ENCODE data around the gene SMG1. TPM values are rescaled to one million over a fixed set of nuclear protein-coding genes. Genes with fewer than 3 reads are reported as not detected.

Gene SMG1
- total RNA-seq, 2 experiments from 2014 or later, result 123 to 127 TPM

- DNase-seq (peak; percentile 34), ATAC-seq (no peak)
- Mint-ChIP-seq H3K4me3 (no peak overlapping the region), H3K9me3 (ENCODE audit: insufficient read depth) (no peaks in the 10 kb centered on the region), H3K4me1 (ENCODE audit: low read depth) (peaks cover 22% of the 10 kb centered on the region), H3K36me3 (ENCODE audit: low read depth) (no peaks in the 10 kb centered on the region), H3K27me3 (ENCODE audit: low read depth) (no peaks in the 10 kb centered on the region), H3K27ac (peak overlapping the region; percentile 68)
- CTCF ChIA-PET, result no interaction called here
- POLR2A ChIA-PET, result interaction anchor here (0.7 to 0.9 kb wide), 2 partner anchors 147 to 160 kb away, joined by 3 to 4 read pairs; partner anchors contain the start of gene RPS15A
Measured at GRCh38 chr16:18950469-18951185, 24.4 kb upstream of the SMG1 start.

- H3K27ac Mint-ChIP-seq, result no peak overlapping the region
- ATAC-seq, result no peak
- ChIA-PET CTCF (no interaction called here), POLR2A (no interaction called here)
- H3K4me3 Mint-ChIP-seq, result no peak overlapping the region
- no peak for DNase-seq
- H3K4me1 Mint-ChIP-seq (ENCODE audit: low read depth), result peaks cover 24% of the 10 kb centered on the region
- H3K36me3 Mint-ChIP-seq (ENCODE audit: low read depth), result no peaks in the 10 kb centered on the region
- peaks cover 3% of the 10 kb centered on the region for H3K27me3 Mint-ChIP-seq (ENCODE audit: low read depth)
- H3K9me3 Mint-ChIP-seq (ENCODE audit: insufficient read depth), result no peaks in the 10 kb centered on the region
Measured at GRCh38 chr16:18948372-18949020, 22.3 kb upstream of the SMG1 start.

GRCh38 chr16:18945233-18945632 is 19.0 kb upstream of the SMG1 start:
- ChIA-PET POLR2A (no interaction called here), CTCF (interaction anchor here (1.1 kb wide), 1 partner anchor 144 kb away, joined by 3 read pairs; the partner anchor contains the start of gene ARL6IP1)
- Mint-ChIP-seq H3K4me1 (ENCODE audit: low read depth) (peaks cover 16% of the 10 kb centered on the region), H3K4me3 (no peak overlapping the region), H3K27me3 (ENCODE audit: low read depth) (peaks cover 3% of the 10 kb centered on the region), H3K27ac (no peak overlapping the region), H3K9me3 (ENCODE audit: insufficient read depth) (no peaks in the 10 kb centered on the region), H3K36me3 (ENCODE audit: low read depth) (no peaks in the 10 kb centered on the region)
- ATAC-seq, result no peak
- DNase-seq, result no peak

GRCh38 chr16:18943414-18943813 is 17.2 kb upstream of the SMG1 start:
- Mint-ChIP-seq H3K27me3 (ENCODE audit: low read depth) (peaks cover 3% of the 10 kb centered on the region), H3K4me3 (no peak overlapping the region), H3K4me1 (ENCODE audit: low read depth) (peaks cover 15% of the 10 kb centered on the region), H3K27ac (no peak overlapping the region), H3K9me3 (ENCODE audit: insufficient read depth) (no peaks in the 10 kb centered on the region), H3K36me3 (ENCODE audit: low read depth) (no peaks in the 10 kb centered on the region)
- no peak for ATAC-seq
- no peak for DNase-seq
- ChIA-PET POLR2A (no interaction called here), CTCF (no interaction called here)

GRCh38 chr16:18942061-18942460 is 15.9 kb upstream of the SMG1 start:
- CTCF ChIA-PET, result no interaction called here
- no peak overlapping the region for H3K27ac Mint-ChIP-seq
- no peak overlapping the region for H3K4me3 Mint-ChIP-seq
- H3K36me3 Mint-ChIP-seq (ENCODE audit: low read depth), result no peaks in the 10 kb centered on the region
- POLR2A ChIA-PET, result no interaction called here
- no peaks in the 10 kb centered on the region for H3K9me3 Mint-ChIP-seq (ENCODE audit: insufficient read depth)
- peaks cover 18% of the 10 kb centered on the region for H3K4me1 Mint-ChIP-seq (ENCODE audit: low read depth)
- DNase-seq (no peak), ATAC-seq (no peak)
- peaks cover 3% of the 10 kb centered on the region for H3K27me3 Mint-ChIP-seq (ENCODE audit: low read depth)

- H3K9me3 Mint-ChIP-seq (ENCODE audit: insufficient read depth), result no peaks in the 10 kb centered on the region
- H3K27ac Mint-ChIP-seq, result no peak overlapping the region
- no peak for DNase-seq
- ATAC-seq, result no peak
- no peaks in the 10 kb centered on the region for H3K36me3 Mint-ChIP-seq (ENCODE audit: low read depth)
- H3K4me1 Mint-ChIP-seq (ENCODE audit: low read depth), result peaks cover 21% of the 10 kb centered on the region
- ChIA-PET POLR2A (no interaction called here), CTCF (interaction anchor here (1.6 kb wide), 1 partner anchor 14 kb away, joined by 3 read pairs; no protein-coding TSS in a partner anchor)
- H3K27me3 Mint-ChIP-seq (ENCODE audit: low read depth), result peaks cover 3% of the 10 kb centered on the region
- H3K4me3 Mint-ChIP-seq, result no peak overlapping the region
Measured at GRCh38 chr16:18941471-18941870, 15.3 kb upstream of the SMG1 start.

- ATAC-seq, result no peak
- Mint-ChIP-seq H3K27ac (no peak overlapping the region), H3K4me1 (ENCODE audit: low read depth) (peaks cover 10% of the 10 kb centered on the region), H3K27me3 (ENCODE audit: low read depth) (no peaks in the 10 kb centered on the region), H3K4me3 (no peak overlapping the region), H3K36me3 (ENCODE audit: low read depth) (no peaks in the 10 kb centered on the region), H3K9me3 (ENCODE audit: insufficient read depth) (no peaks in the 10 kb centered on the region)
- ChIA-PET CTCF (no interaction called here), POLR2A (interaction anchor here (0.6 kb wide), 1 partner anchor 13 kb away, joined by 3 read pairs; no protein-coding TSS in a partner anchor)
- no peak for DNase-seq
Measured at GRCh38 chr16:18938986-18939385, 12.8 kb upstream of the SMG1 start.

GRCh38 chr16:18937390-18937789 is 11.2 kb upstream of the SMG1 start:
- ATAC-seq (no peak), DNase-seq (no peak)
- Mint-ChIP-seq H3K4me1 (ENCODE audit: low read depth) (peaks cover 10% of the 10 kb centered on the region), H3K36me3 (ENCODE audit: low read depth) (no peaks in the 10 kb centered on the region), H3K9me3 (ENCODE audit: insufficient read depth) (no peaks in the 10 kb centered on the region), H3K4me3 (no peak overlapping the region), H3K27ac (no peak overlapping the region), H3K27me3 (ENCODE audit: low read depth) (no peaks in the 10 kb centered on the region)
- POLR2A ChIA-PET, result no interaction called here
- CTCF ChIA-PET, result interaction anchor here (1.0 kb wide), 1 partner anchor 9 kb away, joined by 3 read pairs; no protein-coding TSS in a partner anchor

- ChIA-PET CTCF (interaction anchor here (1.0 kb wide), 1 partner anchor 10 kb away, joined by 3 read pairs; no protein-coding TSS in a partner anchor), POLR2A (no interaction called here)
- no peaks in the 10 kb centered on the region for H3K9me3 Mint-ChIP-seq (ENCODE audit: insufficient read depth)
- DNase-seq (no peak), ATAC-seq (no peak)
- H3K36me3 Mint-ChIP-seq (ENCODE audit: low read depth), result no peaks in the 10 kb centered on the region
- H3K4me3 Mint-ChIP-seq, result no peak overlapping the region
- H3K27me3 Mint-ChIP-seq (ENCODE audit: low read depth), result no peaks in the 10 kb centered on the region
- no peak overlapping the region for H3K27ac Mint-ChIP-seq
- H3K4me1 Mint-ChIP-seq (ENCODE audit: low read depth), result peaks cover 12% of the 10 kb centered on the region
Measured at GRCh38 chr16:18936727-18937340, 10.6 kb upstream of the SMG1 start.

GRCh38 chr16:18933501-18933900 is 7.3 kb upstream of the SMG1 start:
- ChIA-PET POLR2A (no interaction called here), CTCF (interaction anchor here (1.1 kb wide), 1 partner anchor 35 kb away, joined by 5 read pairs; no protein-coding TSS in a partner anchor)
- Mint-ChIP-seq H3K27me3 (ENCODE audit: low read depth) (no peaks in the 10 kb centered on the region), H3K27ac (no peak overlapping the region), H3K4me1 (ENCODE audit: low read depth) (peaks cover 12% of the 10 kb centered on the region), H3K4me3 (no peak overlapping the region), H3K36me3 (ENCODE audit: low read depth) (no peaks in the 10 kb centered on the region), H3K9me3 (ENCODE audit: insufficient read depth) (no peaks in the 10 kb centered on the region)
- ATAC-seq (no peak), DNase-seq (no peak)

GRCh38 chr16:18932243-18932987 is 6.2 kb upstream of the SMG1 start:
- DNase-seq (no peak), ATAC-seq (no peak)
- peaks cover 14% of the 10 kb centered on the region for H3K4me1 Mint-ChIP-seq (ENCODE audit: low read depth)
- H3K27me3 Mint-ChIP-seq (ENCODE audit: low read depth), result no peaks in the 10 kb centered on the region
- ChIA-PET CTCF (interaction anchor here (1.1 to 2.9 kb wide), 2 partner anchors 36 to 131 kb away, joined by 5 to 11 read pairs; partner anchors contain the start of gene ARL6IP1), POLR2A (no interaction called here)
- H3K4me3 Mint-ChIP-seq, result no peak overlapping the region
- H3K27ac Mint-ChIP-seq, result no peak overlapping the region
- H3K9me3 Mint-ChIP-seq (ENCODE audit: insufficient read depth), result no peaks in the 10 kb centered on the region
- no peaks in the 10 kb centered on the region for H3K36me3 Mint-ChIP-seq (ENCODE audit: low read depth)
